Natural killer cell (primary cell): Measurements from ENCODE around the gene STPG3. TPM values are rescaled to one million over a fixed set of nuclear protein-coding genes. Genes with fewer than 3 reads are reported as not detected.

Experiments
- ATAC-seq, 3 donors: fragments of 150-1000 bp in 2 of 3; fragments of 200-7000 bp in 1 of 3; cut with Tn5 transposase; 1 replicate in 1 of 3; 2 replicates in 2 of 3; pipeline ENCODE4 v1.10.0; 2021; ENCODE audit warnings: mild to moderate bottlenecking in 2 of 3, moderate library complexity in 2 of 3
- DNase-seq, 2 donors: peaks; one replicate each; pipeline versions ENCODE4 v3.0.0 to v3.0.0-alpha.2; 2013 to 2021; ENCODE audit warnings: mixed read lengths in 1 of 2
- H3K27ac ChIP-seq: one replicate; pipeline ENCODE4 v1.5.1; 2013; ENCODE audit warnings: mild to moderate bottlenecking, low read length
- H3K27me3 ChIP-seq: one replicate; pipeline ENCODE4 v1.6.1; 2013; ENCODE audit warnings: low read length; ENCODE audit not compliant: control insufficient read depth, insufficient read depth
- H3K36me3 ChIP-seq: one replicate; pipeline ENCODE4 v1.6.1; 2013; ENCODE audit warnings: low read length; ENCODE audit not compliant: control insufficient read depth, insufficient read depth
- H3K4me1 ChIP-seq: one replicate; pipeline ENCODE4 v1.6.1; 2013; ENCODE audit warnings: low read length; ENCODE audit not compliant: control insufficient read depth, insufficient read depth
- H3K4me3 ChIP-seq: one replicate; pipeline ENCODE4 v1.5.1; 2013; ENCODE audit warnings: low read length
- H3K9me3 ChIP-seq: one replicate; pipeline ENCODE4 v1.6.1; 2013; ENCODE audit warnings: low read length; ENCODE audit not compliant: control insufficient read depth, insufficient read depth
- H3K27ac Mint-ChIP-seq, 2 donors: one replicate each; pipeline ENCODE4 v1.8.0; 2022; ENCODE audit warnings: mild to moderate bottlenecking in 2 of 2, mixed read lengths in 2 of 2, moderate library complexity in 1 of 2
- H3K27me3 Mint-ChIP-seq, 2 donors: one replicate each; pipeline ENCODE4 v1.8.0; 2022; ENCODE audit warnings: low read depth in 2 of 2, mixed read lengths in 2 of 2
- H3K36me3 Mint-ChIP-seq: one replicate; pipeline ENCODE4 v1.8.0; 2022; ENCODE audit warnings: mixed read lengths
- H3K4me1 Mint-ChIP-seq, 2 donors: one replicate each; pipeline ENCODE4 v1.8.0; 2022; ENCODE audit warnings: mixed read lengths in 2 of 2
- H3K4me3 Mint-ChIP-seq: one replicate; pipeline ENCODE4 v1.8.0; 2022; ENCODE audit warnings: mild to moderate bottlenecking, moderate library complexity, mixed read lengths
- H3K9me3 Mint-ChIP-seq, 2 donors: one replicate each; pipeline ENCODE4 v1.8.0; 2022; ENCODE audit warnings: mixed read lengths in 2 of 2
- WGBS: methylation state at CpG from one replicate; pipeline ENCODE4 v1.1.7; 2013; ENCODE audit warnings: missing lambda C conversion rate; ENCODE audit not compliant: insufficient coverage; 5-methylcytosine and 5-hydroxymethylcytosine counted together
- intact Hi-C: fragments of 100-400 bp; cut with micrococcal nuclease; formaldehyde crosslinking; loops from one replicate; pipeline ENCODE4 v1.14.2; 2022
- total RNA-seq, 4 donors: library from RNA; stranded (reverse); fragments of 120-200 nt in 1 of 4; gene quantifications; one replicate each; pipeline versions ENCODE4 v1.2.3 to v1.2.4, GENCODE V29; 2013 to 2022
- TF ChIP-seq, protein P1 (sequence below): fragments of 200-600 bp; IDR thresholded peaks from one replicate; pipeline ENCODE4 v1.8.0; 2022; ENCODE audit warnings: antibody characterized with exemption

Gene STPG3
- total RNA-seq, 3 donors from 2014 or later (not counting 1 experiment from before 2014, with no cell fraction given), result not detected

DNA sequence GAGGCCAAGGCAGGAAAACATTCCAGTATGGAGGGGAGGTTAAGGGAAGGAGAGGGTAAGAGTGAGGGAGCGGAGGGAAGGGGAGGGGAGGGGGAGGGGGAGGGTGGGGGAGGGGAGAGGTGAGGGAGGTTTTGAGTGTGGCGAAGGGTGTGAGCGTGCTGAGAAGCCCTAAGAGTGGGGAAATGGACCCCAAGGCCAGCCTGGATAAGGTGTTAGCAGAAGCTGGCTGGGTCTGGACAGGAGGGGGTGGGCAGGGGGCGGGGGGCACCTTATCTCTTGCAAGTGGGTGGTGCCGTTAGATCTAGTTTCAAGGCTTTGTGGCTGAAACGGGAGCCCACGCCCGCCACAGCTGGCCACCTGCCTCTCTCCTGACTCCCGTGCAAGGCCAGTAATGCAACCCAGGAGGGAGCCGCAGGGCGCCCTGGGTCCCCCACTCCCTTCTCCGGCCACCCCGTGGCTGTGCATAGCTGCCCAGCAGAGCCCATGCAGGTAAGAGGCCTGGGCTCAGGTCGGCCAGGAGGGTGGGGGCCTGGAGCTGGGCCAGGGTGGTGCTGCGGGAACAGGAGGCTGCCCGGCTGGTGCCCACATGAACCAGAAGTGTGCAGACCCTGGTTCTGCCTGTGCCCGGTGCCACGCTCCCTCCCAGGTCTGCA lies 23.1 kb upstream of the STPG3 start:
- Histone ChIP-seq H3K4me3 (no peak overlapping the region), H3K9me3 (no peaks in the 10 kb centered on the region), H3K36me3 (no peaks in the 10 kb centered on the region), H3K4me1 (peaks cover 23% of the 10 kb centered on the region), H3K27me3 (peaks cover 9% of the 10 kb centered on the region), H3K27ac (no peak overlapping the region)
- Mint-ChIP-seq H3K36me3 (no peaks in the 10 kb centered on the region), H3K27me3 (peaks cover 0 to 3% of the 10 kb centered on the region in 2 donors), H3K4me3 (no peak overlapping the region), H3K9me3 (no peaks in the 10 kb centered on the region), H3K4me1 (peaks cover 5 to 8% of the 10 kb centered on the region in 2 donors), H3K27ac (no peak overlapping the region)
- no peak for DNase-seq
- TF ChIP-seq, protein P1, sequence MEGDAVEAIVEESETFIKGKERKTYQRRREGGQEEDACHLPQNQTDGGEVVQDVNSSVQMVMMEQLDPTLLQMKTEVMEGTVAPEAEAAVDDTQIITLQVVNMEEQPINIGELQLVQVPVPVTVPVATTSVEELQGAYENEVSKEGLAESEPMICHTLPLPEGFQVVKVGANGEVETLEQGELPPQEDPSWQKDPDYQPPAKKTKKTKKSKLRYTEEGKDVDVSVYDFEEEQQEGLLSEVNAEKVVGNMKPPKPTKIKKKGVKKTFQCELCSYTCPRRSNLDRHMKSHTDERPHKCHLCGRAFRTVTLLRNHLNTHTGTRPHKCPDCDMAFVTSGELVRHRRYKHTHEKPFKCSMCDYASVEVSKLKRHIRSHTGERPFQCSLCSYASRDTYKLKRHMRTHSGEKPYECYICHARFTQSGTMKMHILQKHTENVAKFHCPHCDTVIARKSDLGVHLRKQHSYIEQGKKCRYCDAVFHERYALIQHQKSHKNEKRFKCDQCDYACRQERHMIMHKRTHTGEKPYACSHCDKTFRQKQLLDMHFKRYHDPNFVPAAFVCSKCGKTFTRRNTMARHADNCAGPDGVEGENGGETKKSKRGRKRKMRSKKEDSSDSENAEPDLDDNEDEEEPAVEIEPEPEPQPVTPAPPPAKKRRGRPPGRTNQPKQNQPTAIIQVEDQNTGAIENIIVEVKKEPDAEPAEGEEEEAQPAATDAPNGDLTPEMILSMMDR, result no peak
- intact Hi-C loops, result loop anchor here (5.0 kb wide), 2 partner anchors 111 to 181 kb away; partner anchors contain the start of gene NPDC1
- no peak for ATAC-seq
- WGBS, result 48% methylated on average over 17 of the region's 18 CpGs

DNA sequence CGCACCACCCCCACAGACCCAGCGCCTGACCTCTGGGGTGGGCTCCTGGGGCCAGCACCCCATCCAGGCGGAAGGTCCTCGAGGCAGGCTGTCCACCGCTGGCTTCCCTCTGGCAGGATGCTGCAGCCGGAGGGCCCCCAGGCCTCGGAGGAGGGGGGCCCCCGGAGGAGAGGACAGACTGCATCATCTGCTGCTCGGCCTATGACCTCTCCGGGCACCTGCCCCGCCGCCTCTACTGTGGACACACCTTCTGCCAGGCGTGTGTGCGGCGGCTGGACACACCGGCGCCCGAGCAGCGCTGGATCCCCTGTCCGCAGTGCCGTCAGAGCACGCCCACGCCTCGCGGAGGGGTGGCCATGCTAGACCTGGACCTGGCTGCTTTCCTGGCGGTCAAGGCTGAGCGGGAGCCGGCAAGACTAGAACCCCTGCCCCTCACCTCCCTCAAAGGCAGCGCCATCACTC lies 22.5 kb upstream of the STPG3 start:
- Histone ChIP-seq H3K36me3 (no peaks in the 10 kb centered on the region), H3K4me3 (no peak overlapping the region), H3K27me3 (peaks cover 9% of the 10 kb centered on the region), H3K4me1 (peaks cover 21% of the 10 kb centered on the region), H3K27ac (no peak overlapping the region), H3K9me3 (no peaks in the 10 kb centered on the region)
- DNase-seq (no peak), ATAC-seq (no peak)
- no peaks in the 10 kb centered on the region for H3K9me3 Mint-ChIP-seq
- peaks cover 5% of the 10 kb centered on the region in 2 donors for H3K4me1 Mint-ChIP-seq
- WGBS, result 74% methylated on average over 29 of the region's 29 CpGs
- TF ChIP-seq, protein P1, result no peak
- H3K27ac Mint-ChIP-seq, result no peak overlapping the region
- peaks cover 0 to 3% of the 10 kb centered on the region in 2 donors for H3K27me3 Mint-ChIP-seq
- no peak overlapping the region for H3K4me3 Mint-ChIP-seq
- H3K36me3 Mint-ChIP-seq, result no peaks in the 10 kb centered on the region
- intact Hi-C loops, result loop anchor here (5.0 kb wide), 2 partner anchors 111 to 181 kb away; partner anchors contain the start of gene NPDC1

DNA sequence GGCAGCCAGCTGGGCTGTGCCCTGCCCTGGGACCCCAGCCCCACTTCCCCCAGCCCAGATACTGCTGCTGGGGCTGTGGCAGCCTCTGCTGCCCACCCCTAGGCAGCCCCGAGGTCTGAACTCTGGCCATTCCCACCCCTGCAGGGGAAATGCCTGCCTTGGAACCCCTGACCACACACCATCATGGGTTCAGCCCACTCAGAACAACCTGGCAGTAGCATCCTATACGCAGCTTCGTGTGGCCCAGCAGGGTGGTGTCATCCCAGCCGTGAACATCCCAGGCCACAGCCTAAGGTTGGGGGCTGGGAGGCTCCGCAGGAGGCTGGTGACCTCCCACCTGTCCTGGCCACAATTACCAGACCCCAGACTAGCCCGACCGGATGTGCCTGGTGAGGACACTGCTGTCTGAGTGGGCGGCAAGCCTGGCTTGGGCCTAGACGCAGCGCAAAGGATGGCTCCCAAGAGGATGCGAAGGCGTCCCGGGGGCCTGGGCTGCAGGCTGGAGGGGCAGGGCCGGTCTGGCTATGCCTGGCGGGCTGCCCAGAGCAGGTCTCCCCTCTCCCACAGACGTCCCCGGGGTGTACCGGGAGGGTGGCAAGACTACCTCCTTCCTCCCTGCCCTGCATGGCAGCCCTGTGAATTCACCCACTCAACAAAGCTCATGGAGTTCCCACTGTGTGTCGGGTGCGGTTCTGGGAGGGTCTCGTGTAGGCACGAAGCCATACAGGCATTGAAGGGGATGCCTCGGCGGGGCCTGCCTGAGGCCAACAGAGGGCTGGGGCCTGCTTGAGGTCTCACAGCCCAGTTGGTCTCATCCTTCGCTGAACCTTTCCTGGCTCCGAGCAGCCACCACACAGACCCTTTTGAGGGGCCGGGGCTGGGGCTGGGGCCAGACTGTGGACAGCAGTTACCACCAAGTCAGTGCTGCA lies 21.9 kb upstream of the STPG3 start:
- Mint-ChIP-seq H3K4me3 (no peak overlapping the region), H3K27me3 (peaks cover 0 to 3% of the 10 kb centered on the region in 2 donors), H3K4me1 (peaks cover 5% of the 10 kb centered on the region in 2 donors), H3K36me3 (no peaks in the 10 kb centered on the region), H3K27ac (no peak overlapping the region), H3K9me3 (no peaks in the 10 kb centered on the region)
- Histone ChIP-seq H3K27ac (no peak overlapping the region), H3K4me1 (peaks cover 16% of the 10 kb centered on the region), H3K36me3 (no peaks in the 10 kb centered on the region), H3K9me3 (no peaks in the 10 kb centered on the region), H3K4me3 (no peak overlapping the region), H3K27me3 (peaks cover 9% of the 10 kb centered on the region)
- DNase-seq, result no peak
- intact Hi-C loops, result loop anchor here (5.0 kb wide), 2 partner anchors 112 to 182 kb away; partner anchors contain the start of gene NPDC1
- TF ChIP-seq, protein P1, result no peak
- no peak for ATAC-seq
- WGBS, result 71% methylated on average over 27 of the region's 27 CpGs
